ENCODE measurements around the gene FOXRED1. TPM values are rescaled to one million over a fixed set of nuclear protein-coding genes. Genes with fewer than 3 reads are reported as not detected.

The FOXRED1 gene
- total and polyA plus RNA-seq, 10 of the 15 experiments (the other 5 are each of a cell fraction or from before 2014, with no cell fraction given), result 9.9 to 67.7 (median 38.0) TPM

DNA sequence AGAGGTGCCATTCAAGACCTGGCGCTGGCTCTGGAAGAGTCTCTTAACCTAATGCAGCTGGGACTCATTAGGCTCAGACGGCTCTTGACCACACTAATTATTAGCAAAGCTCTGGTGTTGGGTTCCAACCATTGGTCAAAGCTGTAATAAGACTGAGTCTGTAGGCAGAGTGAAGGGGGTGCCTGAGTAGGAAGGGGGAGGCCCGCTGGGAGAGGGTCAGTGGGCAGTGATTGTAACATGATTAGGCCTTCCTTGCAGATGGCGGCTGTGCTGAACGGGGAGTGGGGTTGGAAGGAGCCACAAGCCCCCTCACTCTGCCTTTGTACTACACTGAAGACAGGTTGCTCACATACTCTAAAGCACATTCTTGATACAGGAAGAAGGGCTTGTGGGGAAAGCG is 5.5 kb upstream of the FOXRED1 start:
- Histone ChIP-seq H3K27me3 (replicated peaks in 1 of 2; ENCODE audit: control insufficient read depth in 2 of 2, insufficient read depth in 2 of 2, low read length in 1 of 2) (no peaks in the 10 kb centered on the region), H3K4me3 (no peak overlapping the region), H3K36me3 (ENCODE audit: control insufficient read depth in 2 of 2, insufficient read depth in 2 of 2, low read length in 1 of 2) (peaks cover 29 to 61% of the 10 kb centered on the region in 2 experiments), H2AFZ (ENCODE audit: control insufficient read depth, low read depth, low read length) (no peak overlapping the region), H3K4me1 (ENCODE audit: control insufficient read depth, insufficient read depth, low read length) (peaks cover 3% of the 10 kb centered on the region; the same call in 1 of the 2 replicates), H3K9me3 (replicated peaks; ENCODE audit: control insufficient read depth, insufficient read depth, low read length) (no peaks in the 10 kb centered on the region), H3K27ac (ENCODE audit: control insufficient read depth, insufficient read depth) (no peak overlapping the region), H3K79me2 (ENCODE audit: control insufficient read depth, insufficient read depth, low read length) (peaks cover 21% of the 10 kb centered on the region), H4K20me1 (ENCODE audit: control insufficient read depth, insufficient read depth) (no peaks in the 10 kb centered on the region; the same call in 1 of the 2 replicates), H3K4me2 (ENCODE audit: control insufficient read depth, insufficient read depth) (no peak overlapping the region), H3K9ac (ENCODE audit: control insufficient read depth, insufficient read depth, low read length) (no peak overlapping the region)
- ChIA-PET CTCF (interaction anchor here (0.9 to 1.6 kb wide), 2 partner anchors 12 to 30 kb away, joined by 3 to 4 read pairs; no protein-coding TSS in a partner anchor), RAD21 (ENCODE audit: unreplicated experiment) (no interaction called here), POLR2A (interaction anchor here (0.5 kb wide), 1 partner anchor 70 kb away, joined by 3 read pairs; no protein-coding TSS in a partner anchor), SMC1A (ENCODE audit: uncharacterized antibody, unreplicated experiment) (interaction anchor here (1.2 kb wide), 1 partner anchor 336 kb away, joined by 3 read pairs; no protein-coding TSS in a partner anchor)
- no TSS peak for BruUV-seq (replicated peaks)
- intact Hi-C loops (cut with micrococcal nuclease; ENCODE audit: unreplicated experiment) (no loop called here), in situ Hi-C loops (cut with MboI) (no loop called here)
- no peak for ATAC-seq
- no peak for DNase-seq (ENCODE audit: low read depth, low spot score)
- 87% methylated on average over 6 of the region's 6 CpGs for WGBS (ENCODE audit: insufficient coverage, insufficient replicate concordance, low lambda C conversion rate, missing lambda C conversion rate)
- no peak for FAIRE-seq
- TF ChIP-seq CREM (IDR thresholded peaks at IDR 0.05; ENCODE audit: low read depth), result no peak
- no peak for TF ChIP-seq SMAD1 (IDR thresholded peaks at IDR 0.05; ENCODE audit: low read depth, partially characterized antibody)
- no peak for TF ChIP-seq PAX8 (IDR thresholded peaks at IDR 0.05)
- TF ChIP-seq SREBF1 (IDR thresholded peaks at IDR 0.05; ENCODE audit: low read length), result no peak
- TF ChIP-seq, protein P1, sequence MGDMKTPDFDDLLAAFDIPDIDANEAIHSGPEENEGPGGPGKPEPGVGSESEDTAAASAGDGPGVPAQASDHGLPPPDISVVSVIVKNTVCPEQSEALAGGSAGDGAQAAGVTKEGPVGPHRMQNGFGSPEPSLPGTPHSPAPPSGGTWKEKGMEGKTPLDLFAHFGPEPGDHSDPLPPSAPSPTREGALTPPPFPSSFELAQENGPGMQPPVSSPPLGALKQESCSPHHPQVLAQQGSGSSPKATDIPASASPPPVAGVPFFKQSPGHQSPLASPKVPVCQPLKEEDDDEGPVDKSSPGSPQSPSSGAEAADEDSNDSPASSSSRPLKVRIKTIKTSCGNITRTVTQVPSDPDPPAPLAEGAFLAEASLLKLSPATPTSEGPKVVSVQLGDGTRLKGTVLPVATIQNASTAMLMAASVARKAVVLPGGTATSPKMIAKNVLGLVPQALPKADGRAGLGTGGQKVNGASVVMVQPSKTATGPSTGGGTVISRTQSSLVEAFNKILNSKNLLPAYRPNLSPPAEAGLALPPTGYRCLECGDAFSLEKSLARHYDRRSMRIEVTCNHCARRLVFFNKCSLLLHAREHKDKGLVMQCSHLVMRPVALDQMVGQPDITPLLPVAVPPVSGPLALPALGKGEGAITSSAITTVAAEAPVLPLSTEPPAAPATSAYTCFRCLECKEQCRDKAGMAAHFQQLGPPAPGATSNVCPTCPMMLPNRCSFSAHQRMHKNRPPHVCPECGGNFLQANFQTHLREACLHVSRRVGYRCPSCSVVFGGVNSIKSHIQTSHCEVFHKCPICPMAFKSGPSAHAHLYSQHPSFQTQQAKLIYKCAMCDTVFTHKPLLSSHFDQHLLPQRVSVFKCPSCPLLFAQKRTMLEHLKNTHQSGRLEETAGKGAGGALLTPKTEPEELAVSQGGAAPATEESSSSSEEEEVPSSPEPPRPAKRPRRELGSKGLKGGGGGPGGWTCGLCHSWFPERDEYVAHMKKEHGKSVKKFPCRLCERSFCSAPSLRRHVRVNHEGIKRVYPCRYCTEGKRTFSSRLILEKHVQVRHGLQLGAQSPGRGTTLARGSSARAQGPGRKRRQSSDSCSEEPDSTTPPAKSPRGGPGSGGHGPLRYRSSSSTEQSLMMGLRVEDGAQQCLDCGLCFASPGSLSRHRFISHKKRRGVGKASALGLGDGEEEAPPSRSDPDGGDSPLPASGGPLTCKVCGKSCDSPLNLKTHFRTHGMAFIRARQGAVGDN (IDR thresholded peaks at IDR 0.05), result no peak
- TF ChIP-seq BHLHE40 (IDR thresholded peaks at IDR 0.05; ENCODE audit: borderline replicate concordance in 1 of 2, low read depth in 2 of 2, low read length in 1 of 2), result no peak
- TF ChIP-seq, protein P2, sequence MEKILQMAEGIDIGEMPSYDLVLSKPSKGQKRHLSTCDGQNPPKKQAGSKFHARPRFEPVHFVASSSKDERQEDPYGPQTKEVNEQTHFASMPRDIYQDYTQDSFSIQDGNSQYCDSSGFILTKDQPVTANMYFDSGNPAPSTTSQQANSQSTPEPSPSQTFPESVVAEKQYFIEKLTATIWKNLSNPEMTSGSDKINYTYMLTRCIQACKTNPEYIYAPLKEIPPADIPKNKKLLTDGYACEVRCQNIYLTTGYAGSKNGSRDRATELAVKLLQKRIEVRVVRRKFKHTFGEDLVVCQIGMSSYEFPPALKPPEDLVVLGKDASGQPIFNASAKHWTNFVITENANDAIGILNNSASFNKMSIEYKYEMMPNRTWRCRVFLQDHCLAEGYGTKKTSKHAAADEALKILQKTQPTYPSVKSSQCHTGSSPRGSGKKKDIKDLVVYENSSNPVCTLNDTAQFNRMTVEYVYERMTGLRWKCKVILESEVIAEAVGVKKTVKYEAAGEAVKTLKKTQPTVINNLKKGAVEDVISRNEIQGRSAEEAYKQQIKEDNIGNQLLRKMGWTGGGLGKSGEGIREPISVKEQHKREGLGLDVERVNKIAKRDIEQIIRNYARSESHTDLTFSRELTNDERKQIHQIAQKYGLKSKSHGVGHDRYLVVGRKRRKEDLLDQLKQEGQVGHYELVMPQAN (conservative IDR thresholded peaks at IDR 0.05), result no peak
- TF ChIP-seq STAT1 (conservative IDR thresholded peaks at IDR 0.05), result no peak
- TF ChIP-seq, protein P3, sequence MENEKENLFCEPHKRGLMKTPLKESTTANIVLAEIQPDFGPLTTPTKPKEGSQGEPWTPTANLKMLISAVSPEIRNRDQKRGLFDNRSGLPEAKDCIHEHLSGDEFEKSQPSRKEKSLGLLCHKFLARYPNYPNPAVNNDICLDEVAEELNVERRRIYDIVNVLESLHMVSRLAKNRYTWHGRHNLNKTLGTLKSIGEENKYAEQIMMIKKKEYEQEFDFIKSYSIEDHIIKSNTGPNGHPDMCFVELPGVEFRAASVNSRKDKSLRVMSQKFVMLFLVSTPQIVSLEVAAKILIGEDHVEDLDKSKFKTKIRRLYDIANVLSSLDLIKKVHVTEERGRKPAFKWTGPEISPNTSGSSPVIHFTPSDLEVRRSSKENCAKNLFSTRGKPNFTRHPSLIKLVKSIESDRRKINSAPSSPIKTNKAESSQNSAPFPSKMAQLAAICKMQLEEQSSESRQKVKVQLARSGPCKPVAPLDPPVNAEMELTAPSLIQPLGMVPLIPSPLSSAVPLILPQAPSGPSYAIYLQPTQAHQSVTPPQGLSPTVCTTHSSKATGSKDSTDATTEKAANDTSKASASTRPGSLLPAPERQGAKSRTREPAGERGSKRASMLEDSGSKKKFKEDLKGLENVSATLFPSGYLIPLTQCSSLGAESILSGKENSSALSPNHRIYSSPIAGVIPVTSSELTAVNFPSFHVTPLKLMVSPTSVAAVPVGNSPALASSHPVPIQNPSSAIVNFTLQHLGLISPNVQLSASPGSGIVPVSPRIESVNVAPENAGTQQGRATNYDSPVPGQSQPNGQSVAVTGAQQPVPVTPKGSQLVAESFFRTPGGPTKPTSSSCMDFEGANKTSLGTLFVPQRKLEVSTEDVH (IDR thresholded peaks at IDR 0.05; ENCODE audit: low read depth, partially characterized antibody), result no peak
- no peak for TF ChIP-seq MTA2 (IDR thresholded peaks at IDR 0.05; ENCODE audit: low read depth)
- TF ChIP-seq RAD21 (IDR thresholded peaks at IDR 0.05; ENCODE audit: insufficient read depth, low read depth, low read length), result no peak
- no peak for TF ChIP-seq TBL1XR1 (IDR thresholded peaks at IDR 0.05; ENCODE audit: low read depth, low read length)
- TF ChIP-seq, protein P4, sequence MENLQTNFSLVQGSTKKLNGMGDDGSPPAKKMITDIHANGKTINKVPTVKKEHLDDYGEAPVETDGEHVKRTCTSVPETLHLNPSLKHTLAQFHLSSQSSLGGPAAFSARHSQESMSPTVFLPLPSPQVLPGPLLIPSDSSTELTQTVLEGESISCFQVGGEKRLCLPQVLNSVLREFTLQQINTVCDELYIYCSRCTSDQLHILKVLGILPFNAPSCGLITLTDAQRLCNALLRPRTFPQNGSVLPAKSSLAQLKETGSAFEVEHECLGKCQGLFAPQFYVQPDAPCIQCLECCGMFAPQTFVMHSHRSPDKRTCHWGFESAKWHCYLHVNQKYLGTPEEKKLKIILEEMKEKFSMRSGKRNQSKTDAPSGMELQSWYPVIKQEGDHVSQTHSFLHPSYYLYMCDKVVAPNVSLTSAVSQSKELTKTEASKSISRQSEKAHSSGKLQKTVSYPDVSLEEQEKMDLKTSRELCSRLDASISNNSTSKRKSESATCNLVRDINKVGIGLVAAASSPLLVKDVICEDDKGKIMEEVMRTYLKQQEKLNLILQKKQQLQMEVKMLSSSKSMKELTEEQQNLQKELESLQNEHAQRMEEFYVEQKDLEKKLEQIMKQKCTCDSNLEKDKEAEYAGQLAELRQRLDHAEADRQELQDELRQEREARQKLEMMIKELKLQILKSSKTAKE (IDR thresholded peaks at IDR 0.05; ENCODE audit: low read depth, poor library complexity, severe bottlenecking), result no peak
- TF ChIP-seq RBBP5 (conservative IDR thresholded peaks at IDR 0.05), result no peak

Data from GM12878 (cell line).